ENCODE measurements around the gene NECTIN1.

DNA sequence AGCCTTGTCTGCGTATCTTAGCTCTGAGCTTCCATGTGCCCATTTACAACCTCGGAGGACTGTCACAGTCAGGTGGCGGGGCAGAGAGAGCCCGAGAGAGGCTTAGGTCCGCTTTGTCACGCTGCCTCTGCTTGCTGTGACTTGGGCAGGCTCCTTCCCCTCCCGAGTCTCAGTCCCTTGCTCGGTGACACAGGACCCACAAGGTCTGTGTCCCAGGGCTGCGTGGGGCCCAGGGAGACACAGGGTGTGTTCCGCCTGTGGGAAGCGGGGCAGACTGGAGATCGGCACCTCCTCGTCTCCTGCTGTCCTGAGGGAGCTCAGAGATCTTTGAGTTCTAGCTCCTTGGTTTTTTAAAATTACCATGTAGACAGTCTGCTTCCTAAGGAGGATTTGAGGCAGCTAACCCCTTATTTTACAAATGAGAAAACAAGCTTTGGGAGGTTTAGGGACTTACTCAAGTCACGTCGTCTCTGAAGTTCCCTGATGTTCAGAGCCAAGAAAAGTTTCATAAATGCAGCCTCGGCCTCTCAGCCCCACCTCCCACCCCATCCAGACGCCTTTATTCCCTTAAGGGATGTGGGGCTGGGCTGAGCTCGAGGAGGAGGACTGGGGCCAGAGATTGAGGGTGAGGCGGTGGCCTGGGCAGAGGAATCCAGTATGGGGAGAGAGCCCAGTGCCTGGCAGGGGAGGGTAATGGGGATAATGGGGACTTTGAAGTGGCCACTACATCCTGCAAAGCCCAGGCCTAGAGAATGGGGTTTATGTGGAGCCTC lies 103.6 kb downstream of the NECTIN1 start:
- TF ChIP-seq, protein P1, sequence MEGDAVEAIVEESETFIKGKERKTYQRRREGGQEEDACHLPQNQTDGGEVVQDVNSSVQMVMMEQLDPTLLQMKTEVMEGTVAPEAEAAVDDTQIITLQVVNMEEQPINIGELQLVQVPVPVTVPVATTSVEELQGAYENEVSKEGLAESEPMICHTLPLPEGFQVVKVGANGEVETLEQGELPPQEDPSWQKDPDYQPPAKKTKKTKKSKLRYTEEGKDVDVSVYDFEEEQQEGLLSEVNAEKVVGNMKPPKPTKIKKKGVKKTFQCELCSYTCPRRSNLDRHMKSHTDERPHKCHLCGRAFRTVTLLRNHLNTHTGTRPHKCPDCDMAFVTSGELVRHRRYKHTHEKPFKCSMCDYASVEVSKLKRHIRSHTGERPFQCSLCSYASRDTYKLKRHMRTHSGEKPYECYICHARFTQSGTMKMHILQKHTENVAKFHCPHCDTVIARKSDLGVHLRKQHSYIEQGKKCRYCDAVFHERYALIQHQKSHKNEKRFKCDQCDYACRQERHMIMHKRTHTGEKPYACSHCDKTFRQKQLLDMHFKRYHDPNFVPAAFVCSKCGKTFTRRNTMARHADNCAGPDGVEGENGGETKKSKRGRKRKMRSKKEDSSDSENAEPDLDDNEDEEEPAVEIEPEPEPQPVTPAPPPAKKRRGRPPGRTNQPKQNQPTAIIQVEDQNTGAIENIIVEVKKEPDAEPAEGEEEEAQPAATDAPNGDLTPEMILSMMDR (conservative IDR thresholded peaks at IDR 0.05 in 1 of 2, IDR thresholded peaks at IDR 0.05 in 1 of 2; ENCODE audit: extremely low read depth in 1 of 2, insufficient read depth in 1 of 2, low read depth in 1 of 2, low read length in 2 of 2), result no peak
- no peak for TF ChIP-seq EZH2 (IDR thresholded peaks at IDR 0.05; ENCODE audit: borderline replicate concordance, low read length)
